ENCODE measurements around the gene FRA10AC1. TPM values are rescaled to one million over a fixed set of nuclear protein-coding genes. Genes with fewer than 3 reads are reported as not detected.

The FRA10AC1 gene
- total RNA-seq, 1 donor from 2014 or later: 1.7 TPM

GRCh38 chr10:93630625-93631557, 71.5 kb downstream of the FRA10AC1 start:
- H3K36me3 ChIP-seq: no peaks in the 10 kb centered on the region
- intact Hi-C loops (cut with DNase I): no loop called here
- no peak overlapping the region for H3K27ac ChIP-seq
- TF ChIP-seq, protein P1, sequence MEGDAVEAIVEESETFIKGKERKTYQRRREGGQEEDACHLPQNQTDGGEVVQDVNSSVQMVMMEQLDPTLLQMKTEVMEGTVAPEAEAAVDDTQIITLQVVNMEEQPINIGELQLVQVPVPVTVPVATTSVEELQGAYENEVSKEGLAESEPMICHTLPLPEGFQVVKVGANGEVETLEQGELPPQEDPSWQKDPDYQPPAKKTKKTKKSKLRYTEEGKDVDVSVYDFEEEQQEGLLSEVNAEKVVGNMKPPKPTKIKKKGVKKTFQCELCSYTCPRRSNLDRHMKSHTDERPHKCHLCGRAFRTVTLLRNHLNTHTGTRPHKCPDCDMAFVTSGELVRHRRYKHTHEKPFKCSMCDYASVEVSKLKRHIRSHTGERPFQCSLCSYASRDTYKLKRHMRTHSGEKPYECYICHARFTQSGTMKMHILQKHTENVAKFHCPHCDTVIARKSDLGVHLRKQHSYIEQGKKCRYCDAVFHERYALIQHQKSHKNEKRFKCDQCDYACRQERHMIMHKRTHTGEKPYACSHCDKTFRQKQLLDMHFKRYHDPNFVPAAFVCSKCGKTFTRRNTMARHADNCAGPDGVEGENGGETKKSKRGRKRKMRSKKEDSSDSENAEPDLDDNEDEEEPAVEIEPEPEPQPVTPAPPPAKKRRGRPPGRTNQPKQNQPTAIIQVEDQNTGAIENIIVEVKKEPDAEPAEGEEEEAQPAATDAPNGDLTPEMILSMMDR (IDR thresholded peaks at IDR 0.05): no peak
- H3K4me3 ChIP-seq: no peak overlapping the region
- DNase-seq (ENCODE audit: low spot score in 2 of 2): no peak
- H3K27me3 ChIP-seq: no peaks in the 10 kb centered on the region
- H3K9me3 ChIP-seq: no peaks in the 10 kb centered on the region
- H3K4me1 ChIP-seq: no peaks in the 10 kb centered on the region

GRCh38 chr10:93629647-93630305, 72.6 kb downstream of the FRA10AC1 start:
- Histone ChIP-seq H3K4me1 (no peaks in the 10 kb centered on the region), H3K27me3 (no peaks in the 10 kb centered on the region), H3K27ac (no peak overlapping the region), H3K4me3 (no peak overlapping the region), H3K9me3 (no peaks in the 10 kb centered on the region), H3K36me3 (no peaks in the 10 kb centered on the region)
- intact Hi-C loops (cut with DNase I): no loop called here
- no peak for DNase-seq (ENCODE audit: low spot score in 2 of 2)
- TF ChIP-seq, protein P1 (IDR thresholded peaks at IDR 0.05): no peak

- intact Hi-C loops (cut with DNase I): no loop called here
- no peaks in the 10 kb centered on the region for H3K27me3 ChIP-seq
- no peaks in the 10 kb centered on the region for H3K4me1 ChIP-seq
- H3K36me3 ChIP-seq: no peaks in the 10 kb centered on the region
- DNase-seq (ENCODE audit: low spot score in 2 of 2): no peak
- TF ChIP-seq, protein P1 (IDR thresholded peaks at IDR 0.05): no peak
- H3K9me3 ChIP-seq: no peaks in the 10 kb centered on the region
- H3K4me3 ChIP-seq: no peak overlapping the region
- no peak overlapping the region for H3K27ac ChIP-seq
These were observed 73.5 kb downstream of the FRA10AC1 start for GRCh38 chr10:93628858-93629257.

GRCh38 chr10:93622942-93623341, 79.5 kb downstream of the FRA10AC1 start:
- Histone ChIP-seq H3K36me3 (no peaks in the 10 kb centered on the region), H3K9me3 (no peaks in the 10 kb centered on the region), H3K4me3 (no peak overlapping the region), H3K27ac (no peak overlapping the region), H3K4me1 (no peaks in the 10 kb centered on the region), H3K27me3 (no peaks in the 10 kb centered on the region)
- intact Hi-C loops (cut with DNase I): no loop called here
- no peak for DNase-seq (ENCODE audit: low spot score in 2 of 2)
- TF ChIP-seq, protein P1 (IDR thresholded peaks at IDR 0.05): no peak

GRCh38 chr10:93620925-93621324, 81.5 kb downstream of the FRA10AC1 start:
- no peak overlapping the region for H3K27ac ChIP-seq
- DNase-seq (ENCODE audit: low spot score in 2 of 2): no peak

More at GRCh38 chr10:93620925-93621324, 81.5 kb downstream of the FRA10AC1 start:
- H3K4me3 ChIP-seq: no peak overlapping the region
- H3K27me3 ChIP-seq: no peaks in the 10 kb centered on the region
- no peaks in the 10 kb centered on the region for H3K36me3 ChIP-seq
- no peaks in the 10 kb centered on the region for H3K9me3 ChIP-seq
- TF ChIP-seq, protein P1 (IDR thresholded peaks at IDR 0.05): no peak
- H3K4me1 ChIP-seq: no peaks in the 10 kb centered on the region
- intact Hi-C loops (cut with DNase I): no loop called here

Other genes with a start within 250 kb of the FRA10AC1 start
- 68.2 TPM for gene MYOF, start 220.3 kb downstream of the FRA10AC1 start, total RNA-seq
- gene CEP55, start 206.0 kb downstream of the FRA10AC1 start, total RNA-seq: not detected
- not detected for gene FFAR4, start 135.9 kb downstream of the FRA10AC1 start, total RNA-seq
- 58.0 TPM for gene RBP4, start 101.4 kb downstream of the FRA10AC1 start, total RNA-seq
- gene PDE6C, start 90.1 kb downstream of the FRA10AC1 start, total RNA-seq: not detected
- not detected for gene LGI1, start 55.3 kb upstream of the FRA10AC1 start, total RNA-seq
- gene SLC35G1, start 191.4 kb upstream of the FRA10AC1 start, total RNA-seq: 3.7 TPM